GM19025 (cell line): ENCODE results near the gene PIKFYVE.
"Not testable (repeated sequence)": the region's sequence is repeated elsewhere in the genome, so short reads cannot be mapped to it uniquely, and the experiment has no call there.

Experiments used
- ATAC-seq: cut with Tn5 transposase; IDR thresholded peaks from one replicate; pipeline ENCODE4 v1.9.1; 2021; ENCODE audit warnings: mild to moderate bottlenecking, low read depth, moderate library complexity; ENCODE audit not compliant: unreplicated experiment

Gene PIKFYVE

GRCh38 chr2:208300847-208301618 lies 35.0 kb downstream of the PIKFYVE start:
- no peak for ATAC-seq

GRCh38 chr2:208304157-208304556 lies 38.1 kb downstream of the PIKFYVE start:
- no peak for ATAC-seq

DNA sequence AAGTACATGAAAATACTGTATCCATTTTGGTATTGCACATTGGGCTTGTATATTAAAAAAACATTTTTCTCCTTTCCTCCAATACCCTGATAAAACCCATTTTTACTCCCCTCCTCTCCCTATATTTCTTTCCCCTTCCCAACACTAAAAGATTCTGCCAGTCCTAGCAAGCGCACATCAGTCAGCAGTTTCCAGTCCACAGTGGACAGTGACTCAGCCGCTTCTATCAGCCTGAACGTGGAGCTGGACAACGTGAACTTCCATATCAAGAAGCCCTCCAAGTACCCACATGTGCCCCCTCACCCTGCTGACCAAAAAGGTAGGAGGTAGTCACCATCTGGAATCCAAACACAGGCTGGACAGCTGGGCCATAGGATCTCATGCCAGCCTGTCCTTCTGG lies 38.6 kb downstream of the PIKFYVE start:
- ATAC-seq: no peak

GRCh38 chr2:208306291-208306690 lies 40.2 kb downstream of the PIKFYVE start:
- ATAC-seq: no peak

DNA sequence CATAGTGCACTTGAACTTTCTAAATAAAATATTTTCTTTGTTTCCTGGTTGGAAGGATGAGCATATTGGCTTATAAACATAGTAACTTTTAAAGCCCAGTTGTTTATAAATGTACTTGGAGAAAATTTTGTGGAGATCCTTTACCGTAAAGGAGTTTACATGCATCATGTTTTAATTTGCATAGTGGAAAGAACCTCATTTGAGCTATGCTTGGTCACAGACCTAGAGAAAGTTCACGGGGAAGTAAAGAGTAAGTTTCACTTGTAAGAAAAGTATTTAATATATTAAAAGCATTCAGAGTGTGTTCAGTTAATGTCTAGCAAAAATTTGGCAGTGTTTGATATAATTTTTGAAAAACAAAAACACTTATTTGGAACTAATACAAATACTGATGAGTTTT lies 45.3 kb downstream of the PIKFYVE start:
- peak; percentile 47 for ATAC-seq

GRCh38 chr2:208311954-208312353 lies 45.9 kb downstream of the PIKFYVE start:
- no peak for ATAC-seq

DNA sequence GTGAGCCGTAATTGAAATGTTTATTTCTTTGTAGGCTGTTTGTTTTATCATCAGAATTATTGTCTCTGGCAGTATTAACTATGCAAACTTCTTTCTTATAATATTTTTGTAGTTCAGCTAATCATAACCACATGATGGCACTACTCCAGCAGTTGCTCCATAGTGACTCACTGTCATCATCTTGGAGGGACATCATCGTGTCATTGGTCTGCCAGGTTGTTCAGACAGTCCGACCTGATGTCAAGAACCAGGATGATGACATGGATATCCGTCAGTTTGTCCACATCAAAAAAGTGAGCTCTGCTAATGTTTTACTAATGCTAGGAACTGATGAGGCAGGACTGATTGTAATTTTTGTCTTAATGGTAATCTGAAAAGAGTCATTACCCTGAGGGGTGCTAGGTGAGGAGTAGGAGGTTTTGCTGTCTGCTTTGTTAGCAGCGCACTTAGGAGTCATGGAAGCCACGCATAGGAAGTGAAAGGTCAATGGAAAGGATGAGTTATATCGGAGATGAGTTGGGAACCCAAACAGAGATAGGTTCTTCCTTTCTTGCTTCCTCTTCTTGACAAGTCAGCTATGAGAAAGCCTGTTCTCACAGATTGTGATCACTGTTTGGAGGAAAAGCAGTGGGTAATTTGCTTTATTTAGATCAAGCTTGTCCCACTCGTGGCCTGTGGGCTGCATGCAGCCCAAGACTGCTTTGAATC lies 49.2 kb downstream of the PIKFYVE start:
- peak; percentile 58 for ATAC-seq

DNA sequence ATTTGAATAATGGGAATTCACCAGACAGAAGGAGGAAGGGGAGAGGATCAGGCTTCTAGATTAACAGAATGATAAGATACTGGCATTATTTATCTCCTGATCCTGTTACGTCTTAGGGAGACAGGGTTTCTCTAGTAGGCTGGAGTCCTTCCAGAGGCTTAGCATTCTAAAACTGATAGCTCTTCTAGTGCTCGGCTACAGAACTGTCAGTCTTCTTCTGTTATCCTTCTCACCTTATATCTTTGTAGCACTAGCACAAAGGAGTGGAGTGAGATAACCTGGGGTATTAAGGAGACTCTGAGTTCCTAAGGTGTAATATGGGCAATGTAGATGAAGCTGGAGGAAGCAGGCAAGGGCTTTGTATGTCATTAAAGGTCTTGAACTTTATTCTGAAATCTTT lies 52.1 kb downstream of the PIKFYVE start:
- ATAC-seq: no peak

DNA sequence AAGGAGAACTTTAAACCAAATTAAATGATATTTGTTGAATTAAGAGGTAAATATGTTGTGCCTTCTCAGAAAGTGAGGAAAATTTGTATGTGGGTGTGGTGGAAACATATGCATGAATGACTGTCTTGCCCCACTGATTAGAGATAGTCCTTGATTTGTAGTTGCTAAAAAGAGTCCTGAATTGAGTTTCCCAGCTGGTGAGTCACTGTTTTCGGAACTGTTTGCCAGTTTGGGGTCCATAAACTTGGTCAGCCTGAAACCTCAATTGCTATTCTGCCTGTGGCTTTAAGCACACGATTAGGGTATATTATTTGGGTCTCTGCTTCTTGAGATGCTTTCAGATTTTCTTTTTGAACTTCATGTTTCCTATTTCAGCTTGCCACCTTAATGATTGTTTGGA lies 53.3 kb downstream of the PIKFYVE start:
- no peak for ATAC-seq

GRCh38 chr2:208320686-208321085 lies 54.6 kb downstream of the PIKFYVE start:
- peak; percentile 99 for ATAC-seq

DNA sequence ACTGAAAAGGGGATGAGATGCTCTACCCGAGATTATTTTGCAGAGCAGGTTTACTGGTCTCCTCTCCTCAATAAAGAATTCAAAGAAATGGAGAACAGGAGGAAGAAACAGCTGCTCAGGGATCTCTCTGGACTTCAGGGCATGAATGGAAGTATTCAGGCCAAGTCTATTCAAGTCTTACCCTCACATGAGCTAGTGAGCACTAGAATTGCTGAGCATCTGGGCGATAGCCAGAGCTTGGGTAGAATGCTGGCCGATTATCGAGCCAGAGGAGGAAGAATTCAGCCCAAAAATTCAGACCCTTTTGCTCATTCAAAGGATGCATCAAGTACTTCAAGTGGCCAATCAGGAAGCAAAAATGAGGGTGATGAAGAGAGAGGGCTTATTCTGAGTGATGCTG lies 60.0 kb downstream of the PIKFYVE start:
- ATAC-seq: no peak

GRCh38 chr2:208329485-208329884 lies 63.4 kb downstream of the PIKFYVE start:
- no peak for ATAC-seq

DNA sequence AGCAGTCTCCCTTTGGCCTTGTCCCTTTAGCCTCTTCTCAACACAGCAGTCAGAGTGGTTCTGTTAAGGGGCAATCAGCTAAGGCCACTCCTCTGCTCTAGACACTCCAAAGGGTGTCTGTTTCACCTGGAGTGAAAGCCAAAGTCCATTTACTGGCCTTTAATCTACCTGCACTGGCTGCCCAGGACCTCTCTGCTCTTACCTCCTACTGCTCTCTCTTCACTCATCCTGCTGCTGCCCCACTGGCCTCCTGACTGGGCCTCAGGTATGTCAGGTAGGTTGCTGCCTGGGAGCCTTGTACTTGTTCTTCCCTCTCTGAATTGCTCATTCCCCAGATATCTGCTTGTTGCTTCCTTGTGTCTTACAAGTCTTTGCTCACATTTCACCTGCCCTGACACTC lies 68.2 kb downstream of the PIKFYVE start:
- no peak for ATAC-seq

DNA sequence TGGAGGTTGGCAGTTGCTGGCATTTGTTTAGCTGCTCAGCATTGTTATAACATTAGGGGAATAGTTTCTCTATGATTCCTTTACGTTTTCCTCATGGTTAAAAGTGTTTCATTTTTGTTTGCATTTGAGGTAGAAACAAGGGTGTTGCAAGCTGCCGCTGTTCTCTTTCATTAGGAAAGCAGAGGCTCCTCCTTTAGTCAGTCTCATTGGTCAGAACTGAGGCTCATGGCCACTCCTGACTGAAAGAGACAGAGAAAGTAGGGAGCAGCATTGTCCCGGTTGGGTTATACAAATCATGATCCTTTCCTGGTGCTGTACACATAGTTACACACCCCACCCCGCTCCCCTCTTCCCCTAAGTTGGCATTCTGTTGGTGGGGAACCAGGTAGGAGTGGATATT lies 80.7 kb downstream of the PIKFYVE start:
- no peak for ATAC-seq

DNA sequence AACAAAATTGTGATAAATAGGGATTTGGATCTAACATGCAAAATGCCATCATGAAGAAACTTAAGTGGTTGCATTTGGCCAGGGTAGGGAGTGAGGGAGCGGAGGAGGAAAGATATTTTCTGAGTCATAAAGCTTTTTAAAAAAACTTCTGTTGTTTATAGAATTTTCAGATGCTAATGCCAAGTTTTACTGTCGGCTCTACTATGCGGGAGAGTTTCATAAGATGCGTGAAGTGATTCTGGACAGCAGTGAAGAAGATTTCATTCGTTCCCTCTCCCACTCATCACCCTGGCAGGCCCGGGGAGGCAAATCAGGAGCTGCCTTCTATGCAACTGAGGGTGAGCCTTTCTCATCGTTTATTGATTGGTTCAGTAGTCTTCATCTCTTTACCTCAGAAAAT lies 84.6 kb downstream of the PIKFYVE start:
- no peak for ATAC-seq

DNA sequence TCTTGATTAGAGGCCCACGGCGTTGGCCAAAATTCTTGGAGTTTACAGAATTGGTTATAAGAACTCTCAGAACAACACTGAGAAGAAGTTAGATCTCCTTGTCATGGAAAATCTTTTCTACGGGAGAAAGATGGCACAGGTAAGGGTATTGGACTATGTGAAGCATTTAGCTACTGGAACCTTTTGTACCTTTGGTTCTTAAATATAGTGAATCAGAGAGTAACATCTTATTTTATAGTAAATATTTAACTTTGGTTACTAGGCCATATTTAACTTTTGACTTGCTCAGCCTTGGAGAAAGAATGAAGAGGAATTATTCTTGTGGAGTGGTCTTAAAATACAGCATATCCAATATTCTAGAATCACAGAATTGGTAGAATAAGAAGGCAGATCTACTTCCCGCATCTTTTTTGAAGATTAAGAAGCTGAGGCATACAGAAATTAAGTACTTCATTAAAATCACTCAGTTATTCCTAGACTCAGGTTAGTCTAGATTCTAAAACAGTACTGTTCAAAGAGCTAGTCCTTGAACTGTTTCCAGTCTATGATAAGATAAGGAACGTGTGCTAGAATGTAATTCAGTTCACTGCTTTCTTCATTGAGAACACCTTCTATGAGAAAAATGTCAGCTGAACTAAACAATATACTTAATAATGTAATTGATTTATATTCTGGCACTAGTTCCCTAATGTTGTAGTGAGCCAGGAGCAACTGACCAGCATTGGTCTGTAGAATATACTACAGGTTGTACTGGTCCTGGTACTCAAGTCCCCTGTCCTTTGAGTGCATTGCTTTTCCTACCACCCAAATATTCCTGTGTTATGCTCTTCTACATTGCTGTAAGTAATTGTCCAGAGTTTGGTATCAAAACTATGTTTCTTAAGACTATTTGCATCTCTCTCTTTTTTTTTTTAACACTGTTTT lies 86.9 kb downstream of the PIKFYVE start:
- no peak for ATAC-seq

DNA sequence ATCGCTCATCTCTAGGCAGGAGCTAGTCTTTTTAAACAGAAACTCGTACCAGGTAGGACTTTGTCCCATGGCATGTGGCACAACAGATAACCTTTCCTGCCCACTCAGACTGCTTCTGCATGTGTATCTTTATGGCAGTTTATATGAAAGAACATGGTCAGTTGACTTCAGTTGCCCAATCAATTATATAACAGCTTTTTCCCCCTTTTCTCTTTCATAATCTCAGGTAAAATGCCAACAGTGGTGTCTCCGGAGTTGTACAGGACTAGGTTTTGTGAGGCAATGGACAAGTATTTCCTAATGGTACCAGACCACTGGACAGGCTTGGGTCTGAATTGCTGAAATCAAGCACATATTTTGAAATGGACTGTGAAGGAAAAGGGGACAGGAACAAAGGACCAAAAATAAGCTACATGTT lies 88.9 kb downstream of the PIKFYVE start:
- ATAC-seq: no peak

DNA sequence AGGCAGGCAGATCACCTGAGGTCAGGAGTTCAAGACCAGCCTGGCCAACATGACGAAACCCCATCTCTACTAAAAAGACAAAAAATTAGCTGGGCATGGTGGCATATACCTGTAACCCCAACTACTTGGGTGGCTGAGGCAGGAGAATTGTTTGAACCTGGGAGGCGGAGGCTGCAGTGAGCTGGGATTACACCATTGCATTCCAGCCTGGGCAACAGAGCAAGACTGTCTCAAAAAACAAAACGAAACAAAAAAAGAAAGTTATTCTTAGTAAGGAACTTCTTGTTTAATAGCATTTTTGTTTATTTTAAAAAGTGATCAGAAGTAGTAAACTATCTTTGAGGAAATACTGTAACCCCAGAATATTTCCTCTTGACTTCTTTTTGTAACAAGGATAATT lies 90.4 kb downstream of the PIKFYVE start:
- ATAC-seq: not testable (repeated sequence)

DNA sequence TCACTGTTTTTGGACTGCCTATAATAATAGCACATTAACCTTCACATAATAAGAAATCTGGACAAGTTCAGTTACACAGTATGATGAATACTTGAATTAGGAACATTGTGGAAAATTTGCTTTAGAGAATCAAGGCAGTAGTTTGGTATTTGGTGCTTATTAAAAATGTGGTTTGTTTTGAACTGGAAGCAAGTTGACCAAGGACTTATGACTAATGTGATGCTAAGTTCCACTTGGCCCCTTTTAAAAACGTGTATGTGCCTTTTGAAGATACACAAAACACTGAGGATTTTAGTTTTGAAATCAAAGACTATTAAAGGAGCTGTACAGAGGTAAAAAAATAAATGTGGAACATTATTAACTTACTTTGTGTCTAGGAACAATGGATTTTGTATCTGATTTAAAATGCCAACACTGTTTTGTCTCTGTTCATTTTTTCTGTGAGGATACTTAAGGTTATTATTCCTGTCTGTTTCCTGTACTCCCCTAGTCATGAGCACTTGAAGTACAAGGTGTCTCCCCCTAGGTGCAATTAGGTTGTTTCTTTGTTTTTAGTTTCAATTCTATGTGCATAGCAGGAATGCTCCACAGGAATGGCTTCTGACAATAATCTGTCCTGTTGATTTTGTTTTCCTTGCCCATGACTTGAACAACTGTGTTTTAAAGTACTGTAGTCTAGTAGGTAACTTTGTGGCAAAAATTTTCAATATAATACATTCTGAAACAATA lies 91.0 kb downstream of the PIKFYVE start:
- no peak for ATAC-seq
